ENCODE data around the gene KLF16. TPM values are rescaled to one million over a fixed set of nuclear protein-coding genes. Genes with fewer than 3 reads are reported as not detected.

KLF16 gene
- 1.7 and 2.3 TPM in 2 replicates for total RNA-seq

GRCh38 chr19:1863328-1863637 is at the start of gene KLF16:
KLF16 (minus strand) TSS chr19:1863579; CDS start chr19:1863497, 82 bp downstream.

GRCh38 chr19:1905110-1905862 is 41.9 kb upstream of the KLF16 start, which contains the start of the genes ADAT3 and SCAMP4:
ADAT3 (plus strand) TSS chr19:1905399; CDS start chr19:1912048, 6,649 bp downstream.
SCAMP4 (plus strand) TSS chr19:1905399; CDS start chr19:1915020, 9,621 bp downstream.

GRCh38 chr19:1885398-1886119 is 22.2 kb upstream of the KLF16 start, which contains the start of gene ABHD17A:
ABHD17A (minus strand) TSS chr19:1885496; CDS start chr19:1881566, 3,930 bp downstream.

GRCh38 chr19:1848399-1849131 is 14.8 kb downstream of the KLF16 start, which contains the start of gene REXO1:
REXO1 (minus strand) TSS chr19:1848483; CDS start chr19:1848358, 125 bp downstream.

GRCh38 chr19:1811942-1812425 is 51.4 kb downstream of the KLF16 start, which contains the start of gene ATP8B3:
ATP8B3 (minus strand) TSS chr19:1812276; CDS start chr19:1811736, 540 bp downstream.

Other genes with a start within 250 kb of the KLF16 start
- gene TCF3, start 211.0 kb downstream of the KLF16 start, total RNA-seq: 36.6 and 47.9 TPM in 2 replicates
- not detected in 2 replicates for gene ONECUT3, start 110.1 kb downstream of the KLF16 start, total RNA-seq
- gene ATP8B3, start 51.3 kb downstream of the KLF16 start, total RNA-seq: 0.55 and 0.85 TPM in 2 replicates
- 2.7 TPM in 2 replicates for gene REXO1, start 15.1 kb downstream of the KLF16 start, total RNA-seq
- gene ABHD17A, start 21.9 kb upstream of the KLF16 start, total RNA-seq: 75.2 and 78.2 TPM in 2 replicates
- 1.00 and 1.4 TPM in 2 replicates for gene ADAT3, start 41.8 kb upstream of the KLF16 start, total RNA-seq
- 19.3 and 22.0 TPM in 2 replicates for gene SCAMP4, start 41.8 kb upstream of the KLF16 start, total RNA-seq
- 58.3 and 66.8 TPM in 2 replicates for gene CSNK1G2, start 77.6 kb upstream of the KLF16 start, total RNA-seq
- 36.4 and 47.9 TPM in 2 replicates for gene BTBD2, start 152.1 kb upstream of the KLF16 start, total RNA-seq
- gene MKNK2, start 187.7 kb upstream of the KLF16 start, total RNA-seq: 75.9 and 141 TPM in 2 replicates
- 11.2 and 14.3 TPM in 2 replicates for gene MOB3A, start 232.7 kb upstream of the KLF16 start, total RNA-seq
- gene IZUMO4, start 233.3 kb upstream of the KLF16 start, total RNA-seq: 1.0 and 1.6 TPM in 2 replicates

Measured in smooth muscle cell of bladder (primary cell).